ENCODE results near the gene MSRB2.

The MSRB2 gene

GRCh38 chr10:23095404-23095965, at the start of gene MSRB2:
Gene MSRB2 (plus strand): TSS chr10:23095579. CDS start chr10:23095609, 30 bp downstream.
- TF ChIP-seq, protein P1, sequence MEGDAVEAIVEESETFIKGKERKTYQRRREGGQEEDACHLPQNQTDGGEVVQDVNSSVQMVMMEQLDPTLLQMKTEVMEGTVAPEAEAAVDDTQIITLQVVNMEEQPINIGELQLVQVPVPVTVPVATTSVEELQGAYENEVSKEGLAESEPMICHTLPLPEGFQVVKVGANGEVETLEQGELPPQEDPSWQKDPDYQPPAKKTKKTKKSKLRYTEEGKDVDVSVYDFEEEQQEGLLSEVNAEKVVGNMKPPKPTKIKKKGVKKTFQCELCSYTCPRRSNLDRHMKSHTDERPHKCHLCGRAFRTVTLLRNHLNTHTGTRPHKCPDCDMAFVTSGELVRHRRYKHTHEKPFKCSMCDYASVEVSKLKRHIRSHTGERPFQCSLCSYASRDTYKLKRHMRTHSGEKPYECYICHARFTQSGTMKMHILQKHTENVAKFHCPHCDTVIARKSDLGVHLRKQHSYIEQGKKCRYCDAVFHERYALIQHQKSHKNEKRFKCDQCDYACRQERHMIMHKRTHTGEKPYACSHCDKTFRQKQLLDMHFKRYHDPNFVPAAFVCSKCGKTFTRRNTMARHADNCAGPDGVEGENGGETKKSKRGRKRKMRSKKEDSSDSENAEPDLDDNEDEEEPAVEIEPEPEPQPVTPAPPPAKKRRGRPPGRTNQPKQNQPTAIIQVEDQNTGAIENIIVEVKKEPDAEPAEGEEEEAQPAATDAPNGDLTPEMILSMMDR (IDR thresholded peaks at IDR 0.05; ENCODE audit: low read depth, low read length): no peak
- DNase-seq (ENCODE audit: extremely low read depth, low read depth): peak; percentile 90

GRCh38 chr10:23046027-23046426, 49.4 kb upstream of the MSRB2 start:
- no peak for DNase-seq (ENCODE audit: extremely low read depth, low read depth)
- TF ChIP-seq, protein P1 (IDR thresholded peaks at IDR 0.05; ENCODE audit: low read depth, low read length): no peak

DNA sequence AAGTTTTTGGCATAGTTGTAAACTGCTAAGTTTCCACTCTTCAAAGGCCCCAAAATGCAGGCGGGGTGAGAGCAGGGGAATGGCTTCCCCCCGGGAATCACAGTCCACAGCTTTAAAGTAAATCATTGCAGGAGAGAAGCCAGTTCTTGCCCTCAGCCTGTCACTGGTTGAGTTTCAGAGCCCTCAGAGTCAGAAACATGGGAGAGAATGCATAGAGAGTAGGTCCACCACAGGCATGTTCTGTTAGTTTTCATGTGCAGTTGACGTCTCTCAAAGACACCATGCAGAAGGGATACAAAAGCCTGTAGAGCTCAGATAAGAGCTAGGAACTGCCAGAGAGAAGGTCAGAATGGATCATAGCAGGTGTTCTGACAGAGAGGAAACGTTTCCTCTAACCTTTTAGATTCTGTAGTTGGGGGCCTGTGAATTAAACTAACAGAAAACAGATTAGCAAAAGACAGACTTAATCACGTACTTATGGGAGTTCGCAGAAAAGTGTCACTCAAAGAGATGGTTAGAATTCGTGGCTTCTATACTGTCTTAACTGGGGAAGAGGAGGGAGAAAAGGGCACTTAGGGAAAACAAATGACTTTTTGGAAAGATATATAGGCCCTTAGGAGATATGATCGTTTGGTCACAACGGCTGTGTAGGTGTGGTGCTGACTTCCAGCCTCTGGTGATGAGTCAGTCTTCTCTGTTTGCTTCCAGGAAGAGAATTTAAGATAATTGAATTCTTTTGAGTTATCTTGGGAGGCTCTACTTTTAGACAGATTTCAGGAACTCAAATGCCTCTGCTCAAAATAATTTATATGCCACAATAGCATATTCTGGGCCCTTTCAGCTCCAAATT, 48.0 kb upstream of the MSRB2 start:
- no peak for DNase-seq (ENCODE audit: extremely low read depth, low read depth)
- TF ChIP-seq, protein P1 (IDR thresholded peaks at IDR 0.05; ENCODE audit: low read depth, low read length): no peak

- DNase-seq (ENCODE audit: extremely low read depth, low read depth): no peak
- TF ChIP-seq, protein P1 (IDR thresholded peaks at IDR 0.05; ENCODE audit: low read depth, low read length): no peak
Observed at GRCh38 chr10:23048191-23048590, 47.2 kb upstream of the MSRB2 start.

DNA sequence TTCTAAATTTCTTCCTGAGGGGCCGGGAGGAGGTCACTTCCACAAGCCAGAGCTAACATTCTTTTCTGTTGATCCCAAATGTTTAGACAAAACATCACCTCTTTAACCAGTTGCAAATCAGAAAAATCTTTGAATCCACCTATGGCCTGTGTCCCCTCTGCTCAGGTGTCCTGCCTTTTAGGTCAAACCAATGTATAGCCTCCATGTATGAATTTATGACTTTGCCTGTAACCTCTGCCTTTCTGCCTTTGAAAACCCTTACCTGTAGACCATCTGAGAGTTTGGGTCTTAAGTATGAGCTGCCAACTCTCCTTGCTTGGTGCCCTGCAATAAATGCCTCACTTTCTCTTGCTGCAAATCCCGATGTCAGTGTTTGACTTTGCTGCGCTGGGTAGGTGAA, 44.1 kb upstream of the MSRB2 start:
- TF ChIP-seq, protein P1 (IDR thresholded peaks at IDR 0.05; ENCODE audit: low read depth, low read length): no peak
- DNase-seq (ENCODE audit: extremely low read depth, low read depth): no peak

GRCh38 chr10:23051855-23052331, 43.5 kb upstream of the MSRB2 start:
- TF ChIP-seq, protein P1 (IDR thresholded peaks at IDR 0.05; ENCODE audit: low read depth, low read length): no peak
- DNase-seq (ENCODE audit: extremely low read depth, low read depth): no peak

GRCh38 chr10:23053036-23053435, 42.3 kb upstream of the MSRB2 start:
- DNase-seq (ENCODE audit: extremely low read depth, low read depth): no peak
- TF ChIP-seq, protein P1 (IDR thresholded peaks at IDR 0.05; ENCODE audit: low read depth, low read length): no peak

All from AG09319 (cell line).